Activated T-cell treated with anti-CD3 and anti-CD28 coated beads for 24 hours (primary cell): ENCODE measurements around the gene CHD6.

Experiments used
- DNase-seq: peaks from one replicate; pipeline ENCODE4 v3.0.0-alpha.2; 2020; ENCODE audit warnings: low read depth

CHD6 gene, protein sequence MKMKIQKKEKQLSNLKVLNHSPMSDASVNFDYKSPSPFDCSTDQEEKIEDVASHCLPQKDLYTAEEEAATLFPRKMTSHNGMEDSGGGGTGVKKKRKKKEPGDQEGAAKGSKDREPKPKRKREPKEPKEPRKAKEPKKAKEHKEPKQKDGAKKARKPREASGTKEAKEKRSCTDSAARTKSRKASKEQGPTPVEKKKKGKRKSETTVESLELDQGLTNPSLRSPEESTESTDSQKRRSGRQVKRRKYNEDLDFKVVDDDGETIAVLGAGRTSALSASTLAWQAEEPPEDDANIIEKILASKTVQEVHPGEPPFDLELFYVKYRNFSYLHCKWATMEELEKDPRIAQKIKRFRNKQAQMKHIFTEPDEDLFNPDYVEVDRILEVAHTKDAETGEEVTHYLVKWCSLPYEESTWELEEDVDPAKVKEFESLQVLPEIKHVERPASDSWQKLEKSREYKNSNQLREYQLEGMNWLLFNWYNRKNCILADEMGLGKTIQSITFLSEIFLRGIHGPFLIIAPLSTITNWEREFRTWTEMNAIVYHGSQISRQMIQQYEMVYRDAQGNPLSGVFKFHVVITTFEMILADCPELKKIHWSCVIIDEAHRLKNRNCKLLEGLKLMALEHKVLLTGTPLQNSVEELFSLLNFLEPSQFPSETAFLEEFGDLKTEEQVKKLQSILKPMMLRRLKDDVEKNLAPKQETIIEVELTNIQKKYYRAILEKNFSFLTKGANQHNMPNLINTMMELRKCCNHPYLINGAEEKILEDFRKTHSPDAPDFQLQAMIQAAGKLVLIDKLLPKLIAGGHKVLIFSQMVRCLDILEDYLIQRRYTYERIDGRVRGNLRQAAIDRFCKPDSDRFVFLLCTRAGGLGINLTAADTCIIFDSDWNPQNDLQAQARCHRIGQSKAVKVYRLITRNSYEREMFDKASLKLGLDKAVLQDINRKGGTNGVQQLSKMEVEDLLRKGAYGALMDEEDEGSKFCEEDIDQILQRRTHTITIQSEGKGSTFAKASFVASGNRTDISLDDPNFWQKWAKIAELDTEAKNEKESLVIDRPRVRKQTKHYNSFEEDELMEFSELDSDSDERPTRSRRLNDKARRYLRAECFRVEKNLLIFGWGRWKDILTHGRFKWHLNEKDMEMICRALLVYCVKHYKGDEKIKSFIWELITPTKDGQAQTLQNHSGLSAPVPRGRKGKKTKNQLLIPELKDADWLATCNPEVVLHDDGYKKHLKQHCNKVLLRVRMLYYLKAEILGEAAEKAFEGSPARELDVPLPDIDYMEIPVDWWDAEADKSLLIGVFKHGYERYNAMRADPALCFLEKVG (N-terminal part only)

DNA sequence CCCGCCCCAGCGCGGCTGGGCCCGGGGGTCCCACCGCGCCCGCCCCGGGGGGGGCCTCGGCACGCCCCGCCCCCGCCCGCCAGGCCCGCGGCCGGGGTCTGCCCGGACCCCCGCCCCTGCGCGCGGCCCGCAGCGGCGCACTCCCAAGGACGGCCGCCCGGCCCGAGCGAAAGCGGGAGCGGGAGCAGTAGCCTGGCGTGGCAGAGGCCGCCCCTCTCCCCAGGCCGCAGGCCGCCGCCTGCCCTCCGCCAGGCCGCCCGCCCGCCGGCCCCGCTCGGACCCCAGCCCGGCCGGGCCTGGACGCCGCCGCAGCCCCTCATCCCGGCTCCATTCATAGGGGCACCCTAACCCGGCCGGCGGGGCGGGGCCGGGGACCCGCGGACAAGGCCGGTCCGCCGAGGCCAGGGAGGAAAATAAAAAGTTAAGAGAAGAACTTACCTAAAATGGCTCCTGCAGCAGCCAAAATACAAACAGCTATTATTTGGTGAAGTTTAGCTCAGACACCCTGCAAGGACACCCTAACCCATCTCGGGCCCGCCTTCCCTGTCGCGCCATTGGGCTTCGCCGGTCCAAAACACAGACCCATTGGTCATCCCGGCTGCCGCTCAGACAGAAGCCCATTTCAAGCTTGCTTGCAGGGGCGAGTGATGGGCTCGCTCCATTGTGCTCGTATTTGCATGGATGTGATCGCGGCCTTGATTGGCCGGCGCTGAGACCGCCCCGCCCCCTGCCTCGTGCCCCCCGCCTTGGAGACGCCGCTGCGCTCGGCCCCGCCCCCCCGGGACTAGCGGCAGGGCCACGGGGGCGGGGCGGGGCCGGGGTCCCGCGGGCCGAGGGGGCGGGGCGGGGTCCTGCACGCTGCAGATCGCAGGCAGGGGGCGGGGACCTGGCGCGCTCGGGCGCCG lies at the start of gene CHD6:
Gene CHD6, minus strand, starts transcription at position 476 of the 905 bp plus-strand sequence. CDS start 67,040 bp downstream, outside the sequence.
- peak; percentile 99 for DNase-seq

GRCh38 chr20:41664584-41664983 lies 46.4 kb upstream of the CHD6 start:
- DNase-seq: no peak

- no peak for DNase-seq
Observed at GRCh38 chr20:41657655-41658054, 39.5 kb upstream of the CHD6 start.

- DNase-seq: no peak
Observed at GRCh38 chr20:41655962-41656618, 37.9 kb upstream of the CHD6 start.

- DNase-seq: no peak
Observed at GRCh38 chr20:41654884-41655283, 36.7 kb upstream of the CHD6 start.

DNA sequence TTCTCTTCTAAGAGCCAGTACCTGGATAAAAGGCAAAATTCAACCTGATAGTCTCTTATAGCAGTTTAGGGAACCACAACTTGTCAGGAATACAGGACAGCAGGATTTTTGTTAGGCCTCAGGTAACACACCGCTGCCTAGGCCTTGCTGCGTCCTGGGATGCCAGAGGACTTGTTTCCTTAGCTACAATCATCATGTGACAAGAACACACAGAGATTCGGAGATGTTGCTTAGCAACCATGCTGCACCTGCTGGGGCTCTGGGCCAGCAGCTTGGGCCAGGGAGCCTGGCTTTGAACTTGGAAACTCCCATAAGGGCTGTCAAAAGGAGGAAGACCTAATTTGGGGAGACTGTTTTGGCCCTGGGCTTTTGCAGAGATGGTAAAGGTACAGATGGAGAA lies 36.1 kb upstream of the CHD6 start:
- DNase-seq: no peak

DNA sequence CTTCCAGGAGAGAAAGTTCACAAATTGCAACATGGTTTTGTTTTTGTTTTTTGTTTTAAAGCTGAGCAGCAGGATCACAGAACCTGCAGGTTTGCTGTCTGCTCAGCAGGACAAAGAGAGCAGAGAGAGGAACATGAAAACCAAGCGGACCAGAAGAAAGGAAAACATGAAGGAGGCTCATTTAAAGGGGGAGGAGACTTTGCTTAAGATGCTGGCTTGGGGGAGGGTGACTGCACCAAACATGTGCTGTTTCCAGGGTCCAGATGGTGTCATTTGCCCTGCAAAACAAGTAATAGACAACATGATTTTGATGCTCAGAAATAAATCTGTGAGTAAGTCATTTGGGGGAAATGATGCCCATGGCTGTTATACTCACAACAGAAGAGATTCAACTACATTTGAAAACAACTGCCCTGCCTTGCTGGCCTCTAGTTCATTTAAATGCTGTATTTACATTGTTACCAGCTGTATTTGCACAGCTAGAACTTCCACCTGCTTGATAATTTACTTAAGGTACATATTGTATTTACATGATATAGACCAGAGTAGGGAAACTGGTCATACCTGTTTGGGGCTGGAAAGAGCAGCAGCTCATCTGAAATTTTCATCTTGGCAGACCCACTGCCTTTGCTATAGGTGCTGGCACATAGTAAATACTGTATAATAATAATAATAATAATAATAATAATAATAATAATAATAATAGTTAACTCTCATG lies 32.2 kb upstream of the CHD6 start:
- no peak for DNase-seq

DNA sequence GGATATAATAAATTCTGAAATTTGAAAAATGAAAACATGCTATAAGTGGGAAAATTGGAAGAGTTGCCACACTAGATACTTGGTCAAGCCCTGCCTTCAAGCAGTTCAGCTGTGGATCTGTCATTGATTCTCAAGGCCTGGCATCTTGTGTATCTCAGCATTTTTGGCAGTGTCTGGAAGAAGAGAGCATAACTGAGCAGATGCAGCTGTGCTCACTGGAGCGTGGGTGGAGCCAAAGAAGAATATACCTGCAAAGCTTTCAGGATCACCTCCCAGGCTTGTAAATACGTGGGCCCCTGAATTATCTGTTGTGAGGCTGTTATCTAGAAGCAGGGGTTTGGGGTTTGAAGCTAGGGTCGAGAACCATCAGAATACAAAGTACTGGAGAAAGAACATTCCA lies 31.3 kb upstream of the CHD6 start:
- DNase-seq: no peak

- no peak for DNase-seq
Observed at GRCh38 chr20:41645372-41645771, 27.2 kb upstream of the CHD6 start.

DNA sequence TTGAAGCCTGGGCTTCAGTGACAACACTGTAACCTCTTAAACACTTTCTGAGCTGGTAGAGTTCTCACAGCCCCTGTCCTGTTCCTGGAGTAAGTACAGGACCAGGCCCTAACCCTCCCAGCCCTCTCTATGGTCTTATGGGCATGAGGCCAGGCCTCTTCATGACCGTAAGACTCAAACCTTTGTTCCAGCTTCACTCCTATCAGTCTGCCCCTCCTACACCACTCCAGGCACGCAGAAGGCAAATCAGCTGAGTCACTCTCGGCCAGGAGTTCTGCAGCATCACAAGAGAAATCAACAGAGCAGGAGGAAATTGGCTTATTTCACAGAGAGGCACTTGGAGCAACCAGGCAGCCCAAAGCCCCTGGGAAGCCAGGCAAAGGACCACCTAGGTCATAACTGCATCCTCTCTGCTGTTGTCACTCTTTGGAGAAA lies 25.3 kb upstream of the CHD6 start:
- DNase-seq: no peak

DNA sequence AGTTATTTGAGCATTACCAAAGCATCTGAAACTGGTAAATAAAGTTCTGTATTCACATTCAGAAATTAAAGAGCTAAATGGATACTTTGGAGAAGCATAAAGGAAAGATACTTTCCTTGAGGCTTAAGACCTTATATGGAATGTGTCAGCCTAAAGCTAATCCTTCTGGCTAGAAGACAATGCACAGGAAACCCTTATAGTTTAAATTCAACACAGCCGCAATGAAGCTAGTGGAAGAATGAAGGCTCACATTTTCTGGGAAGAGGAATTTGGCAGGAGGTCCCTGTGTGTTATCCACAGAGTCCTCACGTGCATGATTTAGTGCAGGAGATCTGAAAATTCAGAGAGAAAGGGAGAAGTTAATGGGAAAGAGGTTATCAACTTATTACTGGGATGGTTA lies 21.5 kb upstream of the CHD6 start:
- no peak for DNase-seq

DNA sequence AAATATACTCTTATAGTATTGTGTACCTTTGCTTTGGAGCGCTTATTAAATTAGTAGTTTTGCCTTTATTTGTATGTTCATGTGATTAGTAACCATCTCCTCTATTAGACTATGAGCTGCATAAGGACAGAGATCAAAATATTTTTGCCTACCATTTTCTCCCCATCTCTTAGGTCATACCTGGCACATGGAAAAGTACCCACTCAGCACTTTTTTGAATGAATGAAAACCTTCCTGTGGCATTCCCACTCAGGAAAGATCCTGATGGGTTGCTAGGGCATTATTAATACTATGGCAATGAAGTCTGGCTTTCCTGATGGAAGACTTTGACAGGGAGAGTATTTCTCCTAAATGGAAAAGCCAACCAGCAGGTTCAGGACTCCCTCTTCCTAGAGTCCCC lies 20.3 kb upstream of the CHD6 start:
- no peak for DNase-seq

- DNase-seq: no peak
Observed at GRCh38 chr20:41635158-41635557, 17.0 kb upstream of the CHD6 start.

GRCh38 chr20:41632896-41633295 lies 14.7 kb upstream of the CHD6 start:
- DNase-seq: no peak

DNA sequence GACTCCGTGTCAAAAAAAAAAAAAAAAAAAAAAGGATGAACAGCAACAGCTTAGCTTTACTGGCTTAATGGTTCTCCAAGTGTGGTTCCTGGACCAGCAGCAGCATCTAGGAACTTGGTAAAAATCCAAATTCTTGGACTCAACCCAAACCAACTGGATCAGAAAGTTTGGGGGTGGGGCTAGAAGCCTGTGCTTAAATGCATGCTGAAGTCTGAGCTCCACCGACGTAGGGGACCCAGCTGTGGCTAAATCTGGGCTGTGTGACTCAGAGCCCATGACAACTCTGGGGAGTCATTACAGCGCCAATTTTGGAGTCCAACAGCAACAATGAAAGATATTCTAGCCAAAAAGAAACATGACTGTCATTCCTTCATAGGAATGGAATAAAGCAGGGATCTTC lies 13.6 kb upstream of the CHD6 start:
- no peak for DNase-seq

DNA sequence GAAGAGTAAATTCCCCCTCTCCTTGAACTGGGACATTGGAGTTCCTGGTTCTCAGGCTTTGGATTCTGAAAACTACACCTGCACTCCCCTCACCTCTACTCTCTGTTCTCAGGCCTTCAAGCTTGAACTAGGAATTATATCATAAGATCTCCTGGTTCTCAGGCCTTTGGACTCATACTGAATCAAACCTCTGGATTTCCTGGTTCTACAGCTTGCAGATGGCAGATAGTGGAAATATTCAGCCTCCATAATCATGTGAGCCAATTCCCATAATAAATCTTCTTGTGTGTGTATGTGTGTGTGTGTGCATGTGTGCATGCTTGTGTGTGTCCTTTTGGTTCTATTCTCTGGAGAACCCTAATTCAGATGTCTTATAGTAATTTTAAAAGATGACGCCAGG lies 12.7 kb upstream of the CHD6 start:
- DNase-seq: no peak

- no peak for DNase-seq
Observed at GRCh38 chr20:41627611-41628244, 9.6 kb upstream of the CHD6 start.

DNA sequence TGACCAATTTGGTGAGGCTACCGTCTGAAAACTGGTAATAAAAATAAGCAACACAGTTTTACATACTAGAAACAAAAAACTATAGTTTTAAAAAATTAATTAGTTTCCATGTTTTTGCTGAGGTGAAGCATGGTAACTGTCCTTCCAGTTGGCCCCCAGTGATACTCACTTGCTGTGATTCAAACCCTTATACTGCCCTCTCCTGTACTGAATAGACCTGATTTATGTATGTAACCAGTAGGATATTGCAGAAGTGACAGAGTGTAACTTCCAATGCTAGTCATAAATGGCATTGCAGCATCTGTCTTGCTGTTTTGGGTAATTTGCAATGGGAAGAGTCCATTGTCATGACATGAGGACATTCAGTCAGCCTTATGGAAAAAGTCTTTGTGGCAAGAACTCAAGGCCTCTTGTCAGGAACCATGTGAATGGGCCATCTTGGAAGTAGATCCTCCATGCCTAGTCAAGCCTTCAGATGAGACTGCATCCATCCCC lies 8.9 kb upstream of the CHD6 start:
- no peak for DNase-seq
